CD1c-positive myeloid dendritic cell (primary cell): ENCODE results near the gene MYT1.
"Not testable (repeated sequence)": the region's sequence is repeated elsewhere in the genome, so short reads cannot be mapped to it uniquely, and the experiment has no call there.

Experiments used
- DNase-seq: peaks from one replicate; pipeline ENCODE4 v3.0.0-alpha.2; 2016; ENCODE audit errors: extremely low spot score

MYT1 gene

DNA sequence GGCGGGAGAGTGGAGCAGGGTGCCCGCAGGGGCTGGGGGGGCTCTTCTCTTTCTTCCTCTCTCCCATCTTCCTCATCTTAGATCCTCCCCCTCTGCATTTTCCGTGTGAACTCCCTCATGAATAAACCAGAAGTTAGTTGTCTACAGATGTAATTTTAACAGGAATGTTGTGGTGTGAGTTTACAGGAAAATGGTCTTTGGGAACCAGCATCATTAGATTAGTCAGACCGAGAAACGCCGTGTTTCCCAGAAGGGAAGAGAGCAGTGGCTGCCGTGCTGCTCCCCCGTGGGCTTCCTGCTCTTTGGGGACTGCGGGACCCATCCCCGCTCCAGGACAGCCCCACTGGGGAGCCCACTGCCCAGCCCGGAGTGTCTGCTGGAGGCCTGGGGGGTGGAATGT is 3.4 kb downstream of the MYT1 start:
- DNase-seq, result no peak

DNA sequence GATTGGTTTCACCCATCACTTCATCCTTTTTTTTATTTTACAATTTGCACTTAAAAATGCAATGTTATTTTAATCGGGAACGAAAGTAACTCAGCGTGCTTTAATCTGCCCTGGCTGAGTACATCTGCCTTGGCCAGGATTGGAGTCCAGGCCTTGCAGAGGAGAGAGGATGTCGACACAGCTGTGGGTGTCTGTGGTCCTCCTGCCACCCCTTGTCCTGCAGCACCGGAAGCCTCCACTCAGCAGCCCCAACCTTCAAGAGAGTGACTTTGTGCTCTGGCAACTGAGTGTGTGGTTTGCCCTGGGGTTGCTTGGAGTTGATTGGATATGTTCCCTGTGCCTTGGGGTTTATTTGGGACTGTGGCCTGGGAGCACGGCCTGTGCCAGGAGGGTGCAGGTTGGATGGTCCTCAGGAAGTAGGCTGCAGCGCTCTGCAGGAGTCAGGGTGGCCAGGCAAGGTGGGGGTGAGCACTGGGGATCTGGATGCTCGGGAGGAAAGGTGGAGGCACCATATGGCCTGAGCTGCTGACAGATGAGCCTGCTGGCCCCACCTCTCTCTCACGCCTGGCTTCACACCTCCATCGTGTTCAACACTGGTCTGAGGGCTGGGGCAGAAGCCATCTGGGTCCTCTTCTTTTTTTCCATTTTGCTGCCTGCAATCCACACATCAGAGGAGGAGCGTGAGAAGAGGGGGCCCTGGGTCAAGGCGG is 4.3 kb downstream of the MYT1 start:
- no peak for DNase-seq

DNA sequence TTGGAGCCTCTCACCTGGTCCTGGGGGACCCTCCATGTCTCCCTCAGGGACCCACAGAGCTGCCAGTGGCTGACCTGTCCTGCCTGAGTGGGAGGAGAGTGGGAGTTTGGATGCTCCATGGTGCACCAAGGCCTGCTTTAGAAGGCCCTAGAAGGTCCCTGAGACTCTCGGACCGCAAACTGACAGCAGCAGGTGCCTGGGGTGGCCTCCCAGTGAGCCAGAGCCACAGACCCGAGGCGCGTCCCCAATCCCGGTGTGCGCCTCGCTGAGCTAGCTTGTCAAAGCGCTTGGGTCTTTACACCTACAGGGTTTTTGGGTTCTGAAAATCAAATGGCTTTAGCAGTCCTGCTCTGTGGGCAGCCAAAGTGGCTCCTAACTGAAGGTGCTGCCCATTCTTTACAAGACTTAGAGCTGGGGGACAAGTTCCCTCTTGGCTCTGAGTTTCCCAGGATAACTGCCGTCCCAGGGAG is 4.9 kb downstream of the MYT1 start:
- DNase-seq, result no peak

DNA sequence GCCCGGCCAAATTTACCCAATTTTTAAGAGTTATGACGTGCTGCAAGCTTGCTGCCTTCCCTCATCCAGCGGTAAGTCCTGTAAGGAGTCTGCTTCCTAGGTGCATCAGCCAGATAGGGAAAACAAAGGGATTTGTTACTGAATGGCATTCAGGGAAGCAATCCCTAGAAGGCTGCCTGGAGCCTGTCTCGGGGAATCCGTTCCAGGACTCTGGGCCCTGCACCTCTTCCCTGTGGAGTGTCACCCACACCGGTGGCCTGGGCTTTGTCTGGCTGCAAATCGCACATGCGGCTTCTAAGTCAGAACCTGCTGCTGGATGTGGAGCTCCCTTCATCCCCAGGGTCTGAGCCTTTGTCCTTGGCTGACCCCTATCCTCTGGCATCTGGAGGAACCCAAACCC is 7.0 kb downstream of the MYT1 start:
- no peak for DNase-seq

DNA sequence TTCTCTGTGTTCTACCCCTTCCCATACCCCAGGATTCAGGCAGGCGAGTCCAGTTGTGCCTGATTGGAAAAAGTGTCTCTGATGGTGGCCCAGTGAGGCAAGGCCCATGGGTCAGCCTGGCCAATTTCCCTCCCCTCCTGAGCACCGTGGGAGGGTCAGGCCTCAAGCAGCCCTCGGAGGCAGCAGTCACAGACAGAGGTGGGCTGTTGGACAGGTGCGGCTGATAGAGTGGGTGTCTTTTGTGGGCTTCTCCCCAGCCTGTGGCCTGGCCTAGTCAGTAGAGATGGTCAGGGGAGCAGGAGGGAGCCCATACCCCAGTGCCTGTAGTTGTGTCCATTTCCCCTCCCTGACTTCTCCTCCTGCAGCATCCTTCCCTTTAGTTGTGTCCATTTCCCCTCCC is 8.9 kb downstream of the MYT1 start:
- DNase-seq, result no peak

DNA sequence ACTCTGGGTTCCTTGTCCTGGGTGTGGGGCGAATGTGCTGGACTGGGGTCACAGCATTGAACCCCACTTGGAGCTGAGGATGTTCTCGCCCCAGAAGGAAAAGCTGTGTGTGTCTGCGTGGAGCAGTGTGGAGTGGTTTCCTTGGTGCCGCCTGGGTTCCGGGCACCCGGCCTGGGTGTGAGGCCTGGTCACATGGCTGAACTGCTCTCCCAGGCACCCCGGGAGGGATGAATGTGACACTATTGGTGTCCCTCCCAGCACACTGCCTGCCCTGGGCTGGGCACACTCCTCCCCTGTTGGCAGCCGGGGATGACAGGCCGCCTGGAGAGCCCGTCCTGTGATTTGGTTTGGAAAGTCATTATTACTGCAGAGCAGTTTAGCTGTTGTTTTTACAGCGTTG is 12.3 kb downstream of the MYT1 start:
- DNase-seq, result no peak

DNA sequence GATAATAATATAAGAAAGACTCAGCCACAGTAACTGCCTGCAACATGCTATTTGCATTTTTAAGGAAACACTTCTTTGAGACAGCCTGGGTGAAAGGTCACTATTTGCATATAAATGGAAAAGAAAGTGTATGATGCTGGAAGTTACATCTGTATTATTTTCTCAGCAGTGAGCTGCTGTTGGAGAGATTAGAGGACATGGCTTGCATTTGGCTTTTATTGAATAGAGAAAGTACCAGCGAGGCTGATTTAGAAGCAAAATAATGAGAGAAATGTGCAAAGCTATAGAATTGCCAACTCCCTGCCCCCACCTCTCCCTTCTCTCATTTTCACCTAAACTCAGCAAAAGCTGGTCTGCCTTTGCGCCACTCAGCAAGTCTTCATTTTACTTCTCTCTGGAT is 12.7 kb downstream of the MYT1 start:
- no peak for DNase-seq

DNA sequence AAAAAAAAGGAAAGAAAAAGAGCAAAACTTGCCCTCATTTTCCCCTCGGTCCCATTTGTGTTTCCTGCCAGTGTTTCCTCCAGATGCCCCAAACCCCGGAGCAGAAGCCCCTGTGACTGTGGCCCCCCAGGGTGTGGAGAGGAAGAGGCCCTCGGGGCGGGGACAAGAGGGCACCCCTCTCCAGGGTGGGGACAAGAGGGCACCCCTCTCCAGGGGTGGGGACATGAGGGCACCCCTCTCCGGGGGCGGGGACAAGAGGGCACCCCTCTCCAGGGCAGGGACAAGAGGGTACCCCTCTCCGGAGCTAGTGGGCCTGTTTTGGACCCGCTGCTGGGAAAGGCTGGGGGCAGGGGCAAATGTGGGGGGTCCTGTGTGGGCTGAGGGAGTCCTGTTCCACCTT is 13.1 kb downstream of the MYT1 start:
- no peak for DNase-seq

DNA sequence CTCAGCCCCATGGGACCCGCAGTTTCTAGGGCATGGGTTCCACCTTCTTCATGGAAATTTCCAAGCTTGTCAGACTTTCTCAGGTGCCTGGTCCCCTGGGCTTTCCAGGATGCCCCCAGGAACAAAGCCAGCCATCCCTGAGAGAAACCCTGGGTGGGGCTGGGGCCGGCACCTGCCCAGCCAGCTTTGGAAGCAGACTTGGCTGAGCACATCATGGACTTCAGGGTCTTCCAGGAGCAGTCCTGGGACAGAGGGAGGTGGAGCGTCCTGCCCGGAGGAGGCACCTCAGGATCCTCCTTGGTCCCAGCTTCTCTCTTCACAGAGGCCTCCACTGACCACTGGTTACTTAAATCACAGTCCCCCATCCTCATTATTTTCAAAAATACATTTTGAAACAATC is 13.5 kb downstream of the MYT1 start:
- DNase-seq, result no peak

DNA sequence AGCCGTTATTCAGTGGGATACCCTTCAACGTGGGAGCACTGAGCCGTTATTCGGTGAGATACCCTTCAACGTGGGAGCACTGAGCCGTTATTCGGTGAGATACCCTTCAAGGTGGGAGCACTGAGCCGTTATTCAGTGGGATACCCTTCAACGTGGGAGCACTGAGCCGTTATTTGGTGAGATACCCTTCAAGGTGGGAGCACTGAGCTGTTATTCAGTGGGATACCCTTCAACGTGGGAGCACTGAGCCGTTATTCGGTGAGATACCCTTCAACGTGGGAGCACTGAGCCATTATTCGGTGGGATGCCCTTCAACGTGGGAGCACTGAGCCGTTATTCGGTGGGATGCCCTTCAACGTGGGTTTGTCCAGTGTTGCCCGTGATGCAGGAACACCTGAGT is 14.7 kb downstream of the MYT1 start:
- DNase-seq, result not testable (repeated sequence)

DNA sequence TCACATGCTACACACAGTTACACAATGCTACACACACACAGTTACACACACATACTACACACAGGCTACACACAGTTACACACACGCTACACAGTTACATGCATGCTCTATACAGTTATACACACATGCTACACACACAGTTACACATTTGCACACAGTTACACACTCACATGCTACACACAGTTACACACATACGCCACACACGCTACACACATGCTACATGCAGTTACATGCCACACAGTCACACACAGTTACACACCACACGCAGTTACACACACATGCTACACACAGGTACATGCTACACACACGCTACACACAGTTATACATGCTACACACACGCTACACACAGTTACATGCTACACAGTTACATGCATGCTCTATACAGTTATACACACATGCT is 15.6 kb downstream of the MYT1 start:
- DNase-seq, result no peak

DNA sequence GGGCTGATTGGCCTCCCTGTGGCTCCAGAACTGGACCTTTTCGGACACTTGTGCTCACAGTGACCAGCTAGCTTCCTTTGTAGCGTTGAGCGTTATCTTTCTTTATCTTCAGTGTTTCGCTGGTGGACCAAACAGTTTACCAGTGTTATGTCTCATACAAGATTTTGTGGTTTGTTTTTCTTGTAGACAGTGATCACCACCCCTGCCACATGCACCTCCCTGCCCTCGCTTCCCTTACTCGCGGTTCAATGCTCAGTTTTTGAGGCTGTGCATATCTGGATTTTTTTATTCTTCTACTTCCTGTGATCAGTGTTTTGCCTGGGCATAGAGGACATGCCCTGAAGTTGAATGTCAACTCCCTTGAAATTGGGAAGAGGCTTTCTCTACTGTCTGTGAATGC is 16.4 kb downstream of the MYT1 start:
- DNase-seq, result no peak

DNA sequence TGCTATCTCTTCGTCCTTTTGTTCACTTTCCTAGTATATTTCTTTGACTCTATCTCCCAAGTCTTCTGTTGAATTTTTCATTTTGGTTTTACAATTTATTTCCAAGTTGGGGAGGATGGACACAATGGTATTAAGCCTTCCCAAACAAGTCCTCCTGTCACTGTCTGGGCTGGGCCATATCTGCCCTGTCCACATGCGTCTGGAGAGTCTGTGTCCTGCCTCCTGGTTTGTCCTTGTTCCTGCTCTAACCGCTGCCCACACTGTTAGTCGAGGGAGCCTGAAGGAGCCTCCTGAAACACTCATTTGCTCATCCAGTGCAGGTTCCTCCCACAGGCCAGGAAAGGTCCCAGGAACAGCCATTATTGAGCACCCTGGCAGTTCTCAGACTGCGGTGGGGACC is 17.1 kb downstream of the MYT1 start:
- no peak for DNase-seq

DNA sequence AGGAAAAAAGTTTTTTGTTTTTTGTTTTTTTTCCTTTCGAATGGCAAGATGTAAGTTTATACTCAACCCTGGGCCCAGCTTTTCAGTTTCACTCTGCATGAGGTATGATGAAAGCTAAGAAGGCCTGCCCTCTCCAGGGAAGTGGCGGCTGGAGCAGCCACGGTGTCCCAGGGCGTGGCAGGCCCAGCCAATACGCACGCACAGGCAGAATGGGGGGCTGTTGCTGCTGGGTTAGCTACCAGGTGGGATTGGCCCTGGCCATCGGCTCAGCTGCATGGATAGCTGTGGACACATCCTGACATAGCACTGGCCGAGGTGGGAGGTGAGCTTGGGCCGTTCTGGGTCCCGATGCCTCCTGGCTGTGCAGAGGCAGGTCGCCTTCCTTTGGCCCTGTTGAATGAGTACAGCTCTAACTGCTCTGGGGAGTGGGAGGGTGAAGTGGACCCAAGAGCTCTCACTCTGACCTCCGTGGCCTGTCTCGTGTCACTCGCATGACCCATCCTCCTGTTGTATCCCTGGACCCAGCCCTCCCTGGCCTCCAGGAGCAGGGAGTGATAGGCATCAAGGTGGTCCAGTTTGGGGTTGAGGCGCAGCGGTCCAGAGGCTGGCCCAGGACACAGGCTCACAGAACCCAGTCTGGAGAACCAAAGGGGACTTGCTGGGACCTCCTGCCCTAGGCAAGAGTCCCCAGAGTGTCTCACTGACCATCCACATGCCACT is 18.1 kb downstream of the MYT1 start:
- no peak for DNase-seq

DNA sequence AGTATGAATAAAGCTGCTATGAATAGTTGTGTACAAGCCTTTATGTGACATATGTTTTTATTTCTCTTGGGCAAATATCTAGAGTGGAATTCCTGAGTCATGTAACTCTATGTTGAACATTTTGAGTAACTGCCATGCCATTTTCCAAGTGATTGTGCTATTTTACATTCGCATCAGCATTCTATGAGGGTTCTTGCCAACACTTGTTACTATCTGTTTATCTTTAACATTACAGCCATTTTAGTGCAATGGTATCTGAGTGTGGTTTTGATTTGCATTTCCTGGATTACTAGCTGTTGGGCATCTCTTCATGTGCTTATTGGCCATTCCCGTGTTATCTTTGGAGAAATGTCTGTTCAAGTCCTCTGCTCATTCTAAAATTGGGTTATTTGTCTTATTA is 19.1 kb downstream of the MYT1 start:
- no peak for DNase-seq

DNA sequence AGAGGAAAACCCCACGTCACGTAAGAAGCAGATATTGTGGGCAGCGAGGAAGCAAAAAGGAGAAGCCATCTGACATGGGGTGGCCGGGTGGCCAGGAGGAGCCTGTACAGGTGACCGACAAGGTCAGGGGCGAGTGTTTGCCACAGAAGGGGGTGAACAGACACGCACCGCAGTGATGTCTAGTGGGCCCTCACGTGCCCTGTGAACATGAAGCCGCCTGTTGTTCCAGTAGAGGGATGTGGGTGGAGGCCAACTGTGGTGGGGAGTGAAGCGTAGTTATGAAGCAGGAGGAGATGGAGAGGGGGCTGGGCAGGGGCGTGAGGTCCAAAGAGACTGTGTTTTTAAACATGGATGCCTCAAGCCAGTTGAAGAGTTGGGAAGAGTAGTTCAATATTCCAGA is 20.5 kb downstream of the MYT1 start:
- DNase-seq, result no peak

DNA sequence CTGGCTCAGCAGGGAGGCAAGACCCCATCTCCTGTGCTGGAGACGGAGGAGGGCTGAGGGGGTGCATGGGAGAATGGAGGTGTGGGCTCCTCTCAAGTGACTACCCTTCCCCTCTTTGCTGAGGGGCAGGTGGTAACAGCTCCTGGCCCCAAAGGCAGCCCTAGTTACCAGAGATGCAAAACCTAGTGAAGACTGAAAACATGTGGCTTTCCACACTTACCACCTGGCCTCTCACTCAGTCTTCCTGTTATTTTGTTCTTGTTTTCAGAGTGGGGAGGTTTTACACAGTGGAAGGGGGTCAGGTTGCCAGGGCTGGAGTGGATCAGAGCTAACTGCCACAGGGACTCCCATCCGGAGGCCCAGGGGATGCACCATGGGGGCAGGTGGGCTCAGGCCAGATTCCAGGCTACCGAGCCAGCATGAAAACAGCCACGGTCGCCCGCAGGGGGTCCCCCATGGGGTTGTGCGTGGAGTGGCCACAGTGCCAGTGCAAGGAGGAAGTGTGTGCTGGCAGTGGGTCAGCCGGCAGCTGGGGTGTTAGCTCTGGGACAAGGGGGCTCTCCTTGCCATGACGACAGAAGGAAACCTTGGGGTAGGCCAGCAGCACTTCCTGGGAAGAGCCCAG is 21.1 kb downstream of the MYT1 start:
- no peak for DNase-seq

DNA sequence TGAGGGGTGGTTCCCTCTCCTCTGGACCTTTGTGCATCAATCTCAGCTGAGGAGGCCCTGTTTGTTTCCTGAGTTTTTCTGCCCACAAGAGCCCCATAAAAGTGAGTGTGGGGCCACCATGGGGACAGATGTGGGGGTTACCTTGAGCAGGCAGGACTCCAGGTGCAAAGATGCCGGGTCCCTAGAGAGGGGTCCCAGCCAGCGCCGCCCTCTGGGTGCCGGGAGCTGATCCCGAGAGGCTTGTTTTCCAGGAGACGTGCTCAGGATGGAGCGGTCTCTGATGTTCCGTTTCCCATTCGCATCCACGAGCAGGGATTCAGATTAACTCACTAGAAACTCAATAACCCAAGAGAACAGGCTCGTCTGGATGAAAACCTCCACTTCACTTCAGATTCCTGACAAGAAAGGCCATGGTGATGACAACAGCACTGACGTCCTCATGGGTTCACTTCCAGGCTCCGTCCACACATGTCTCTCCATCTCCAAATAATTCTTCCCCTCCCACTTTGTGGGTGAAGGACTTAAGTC is 21.9 kb downstream of the MYT1 start:
- DNase-seq, result no peak

DNA sequence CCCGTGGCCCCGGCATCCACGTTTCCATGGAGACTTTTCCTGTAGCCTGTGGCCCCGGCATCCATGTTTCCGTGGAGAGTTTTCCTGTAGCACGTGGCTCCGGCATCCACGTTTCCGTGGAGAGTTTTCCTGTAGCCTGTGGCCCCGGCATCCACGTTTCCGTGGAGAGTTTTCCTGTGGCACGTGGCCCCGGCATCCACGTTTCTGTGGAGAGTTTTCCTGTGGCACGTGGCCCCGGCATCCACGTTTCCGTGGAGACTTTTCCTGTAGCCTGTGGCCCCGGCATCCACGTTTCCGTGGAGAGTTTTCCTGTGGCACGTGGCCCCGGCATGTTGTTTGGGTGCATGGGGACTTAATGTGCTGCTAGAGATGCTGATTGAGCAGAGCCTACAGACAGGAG is 23.0 kb downstream of the MYT1 start:
- not testable (repeated sequence) for DNase-seq

DNA sequence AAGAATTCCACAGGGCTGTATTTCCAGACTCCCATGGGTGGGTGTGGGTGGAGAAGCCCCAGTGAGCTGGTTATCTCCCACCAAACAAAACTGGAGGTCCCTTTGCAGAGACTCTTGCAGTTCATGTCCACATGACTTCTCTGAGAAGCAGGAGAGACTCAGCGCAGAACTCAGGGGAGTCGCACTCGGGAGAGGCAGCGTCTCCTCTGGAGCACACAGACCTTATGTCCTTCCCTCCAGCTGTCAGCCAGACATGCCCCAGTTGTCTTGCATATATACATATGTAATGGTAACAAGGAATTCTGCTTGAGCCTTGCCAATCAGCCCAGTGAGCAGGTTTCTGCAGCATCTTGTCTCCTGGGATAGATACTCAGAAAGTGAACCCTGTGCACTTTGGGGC is 23.8 kb downstream of the MYT1 start:
- no peak for DNase-seq

DNA sequence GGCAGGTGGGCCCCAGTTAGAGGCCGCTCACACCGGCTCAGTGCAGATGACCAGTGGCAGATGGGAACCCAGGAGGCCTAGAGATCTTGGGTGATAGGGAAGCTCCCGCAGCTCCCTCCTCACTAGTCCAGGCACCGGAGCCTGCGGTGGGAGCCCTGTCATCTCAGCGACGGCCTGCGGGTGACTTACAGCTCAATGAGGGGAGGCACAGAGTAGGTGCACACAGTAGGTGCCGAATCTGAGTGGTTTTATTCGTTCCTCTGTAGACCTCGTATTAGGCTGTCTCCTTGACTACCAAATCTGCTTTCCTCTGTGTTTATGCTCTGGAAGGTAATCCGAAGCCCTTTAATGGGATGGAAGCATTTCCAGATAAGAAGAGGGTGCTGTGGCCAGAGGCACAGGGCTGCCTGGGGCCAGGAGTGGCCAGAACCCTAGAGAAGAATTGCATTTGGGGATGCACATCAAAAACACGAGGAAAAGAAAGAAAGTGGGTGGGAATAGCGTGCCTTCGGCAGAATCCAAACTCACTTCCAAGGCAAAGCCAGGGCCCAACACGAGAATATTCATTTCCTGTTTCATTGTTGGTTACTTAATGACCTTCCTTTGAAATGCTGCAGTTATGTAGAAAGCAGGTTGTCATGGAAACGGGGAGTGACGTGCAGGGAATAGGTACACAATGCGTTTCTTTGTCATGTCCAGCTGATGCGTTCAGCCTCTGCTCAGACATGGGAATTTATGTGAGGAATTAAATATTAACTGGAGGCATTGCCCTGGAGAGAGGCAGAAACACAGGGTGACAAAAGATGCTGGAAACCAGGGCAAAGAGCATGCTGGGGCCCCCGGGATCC is 24.7 kb downstream of the MYT1 start:
- DNase-seq, result no peak

DNA sequence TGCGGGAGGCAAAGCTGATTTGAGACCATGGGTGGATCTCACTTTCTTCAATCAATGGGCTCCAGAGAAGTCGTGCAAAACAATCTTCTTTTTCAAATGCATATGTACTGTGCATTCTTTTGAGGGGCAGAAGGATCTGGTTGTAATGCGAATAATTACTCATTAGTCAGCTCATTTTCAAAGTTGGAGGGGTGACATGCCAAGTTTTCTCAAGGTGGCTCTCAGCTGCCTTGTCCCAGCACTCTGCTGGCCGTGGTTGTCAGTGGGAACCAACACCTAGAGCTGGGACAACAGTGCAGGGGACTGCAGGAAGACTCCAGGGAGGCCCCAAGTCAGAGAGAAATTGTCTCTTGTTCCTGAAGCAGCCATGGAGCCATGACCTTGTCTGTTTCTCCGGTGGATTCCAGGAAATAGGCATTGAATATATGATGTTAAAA is 25.3 kb downstream of the MYT1 start:
- DNase-seq, result no peak
